GM20431 (cell line): ENCODE data around the gene FGF7.
"Not testable (repeated sequence)": the region's sequence is repeated elsewhere in the genome, so short reads cannot be mapped to it uniquely, and the experiment has no call there.

ENCODE experiments used
- in situ Hi-C: fragments of 300-500 bp; cut with MseI, MboI; formaldehyde crosslinking; loops from one replicate; pipeline ENCODE4 v1.15.0; 2020; ENCODE audit warnings: low sequenced_read_pairs; ENCODE audit not compliant: unreplicated experiment

The FGF7 gene

GRCh38 chr15:49435174-49435573 lies 12.1 kb downstream of the FGF7 start:
- in situ Hi-C loops = no loop called here

- in situ Hi-C loops = no loop called here
Observed at GRCh38 chr15:49436751-49437150, 13.7 kb downstream of the FGF7 start.

GRCh38 chr15:49438962-49439631 lies 16.1 kb downstream of the FGF7 start:
- in situ Hi-C loops = no loop called here

- in situ Hi-C loops = no loop called here
Observed at GRCh38 chr15:49439678-49440395, 16.8 kb downstream of the FGF7 start.

- in situ Hi-C loops = no loop called here
Observed at GRCh38 chr15:49441356-49441755, 18.3 kb downstream of the FGF7 start.

GRCh38 chr15:49441816-49442215 lies 18.8 kb downstream of the FGF7 start:
- in situ Hi-C loops = no loop called here

- in situ Hi-C loops = no loop called here
Observed at GRCh38 chr15:49452595-49452994, 29.6 kb downstream of the FGF7 start.

- in situ Hi-C loops = no loop called here
Observed at GRCh38 chr15:49456166-49456565, 33.1 kb downstream of the FGF7 start.

GRCh38 chr15:49458145-49458544 lies 35.1 kb downstream of the FGF7 start:
- in situ Hi-C loops = no loop called here

GRCh38 chr15:49460411-49460941 lies 37.4 kb downstream of the FGF7 start:
- in situ Hi-C loops = no loop called here

- in situ Hi-C loops = no loop called here
Observed at GRCh38 chr15:49462232-49462844, 39.3 kb downstream of the FGF7 start.

GRCh38 chr15:49464522-49464921 lies 41.5 kb downstream of the FGF7 start:
- in situ Hi-C loops = no loop called here

- in situ Hi-C loops = no loop called here
Observed at GRCh38 chr15:49466119-49466518, 43.1 kb downstream of the FGF7 start.

- in situ Hi-C loops = no loop called here
Observed at GRCh38 chr15:49467746-49468480, 44.9 kb downstream of the FGF7 start.

- in situ Hi-C loops = no loop called here
Observed at GRCh38 chr15:49468481-49468839, 45.4 kb downstream of the FGF7 start.

GRCh38 chr15:49471248-49471647 lies 48.2 kb downstream of the FGF7 start:
- in situ Hi-C loops = not testable (repeated sequence)

GRCh38 chr15:49471733-49472132 lies 48.7 kb downstream of the FGF7 start:
- in situ Hi-C loops = no loop called here

- in situ Hi-C loops = no loop called here
Observed at GRCh38 chr15:49472338-49472737, 49.3 kb downstream of the FGF7 start.

GRCh38 chr15:49473031-49473430 lies 50.0 kb downstream of the FGF7 start:
- in situ Hi-C loops = no loop called here

GRCh38 chr15:49478021-49478420 lies 55.0 kb downstream of the FGF7 start:
- in situ Hi-C loops = not testable (repeated sequence)

GRCh38 chr15:49478982-49479381 lies 55.9 kb downstream of the FGF7 start:
- in situ Hi-C loops = not testable (repeated sequence)
